H9 (cell line): ENCODE results near the gene LPXN. TPM values are rescaled to one million over a fixed set of nuclear protein-coding genes. Genes with fewer than 3 reads are reported as not detected.

ENCODE experiments used
- DNase-seq: peaks from one replicate; pipeline ENCODE4 v3.0.0-alpha.2; 2017
- H2AFZ ChIP-seq: one replicate; pipeline ENCODE4 v1.6.1; 2013; ENCODE audit warnings: mild to moderate bottlenecking, low read length, control low read depth, moderate library complexity
- H2AK5ac ChIP-seq: 2 replicates; pipeline ENCODE4 v1.6.1; 2013; ENCODE audit warnings: low read length, control low read depth, mixed read lengths; ENCODE audit not compliant: insufficient read length
- H2BK120ac ChIP-seq: one replicate; pipeline ENCODE4 v1.6.1; 2013; ENCODE audit warnings: low read depth, mild to moderate bottlenecking, low read length, control low read depth, inconsistent platforms; ENCODE audit not compliant: poor library complexity, severe bottlenecking
- H2BK12ac ChIP-seq: 2 replicates; pipeline ENCODE4 v1.6.1; 2013; ENCODE audit warnings: low read length, control low read depth, mixed read lengths, low read depth; ENCODE audit not compliant: insufficient read length
- H2BK15ac ChIP-seq: 2 replicates; pipeline ENCODE4 v1.6.1; 2013; ENCODE audit warnings: low read depth, low read length, control low read depth
- H2BK20ac ChIP-seq: one replicate; pipeline ENCODE4 v1.6.1; 2013; ENCODE audit warnings: low read depth, mild to moderate bottlenecking, low read length, control low read depth, inconsistent platforms; ENCODE audit not compliant: poor library complexity, severe bottlenecking
- H2BK5ac ChIP-seq: 2 replicates; pipeline ENCODE4 v1.6.1; 2013; ENCODE audit warnings: low read length, control low read depth, mixed read lengths; ENCODE audit not compliant: insufficient read length
- H3K14ac ChIP-seq: 2 replicates; pipeline ENCODE4 v1.6.1; 2013; ENCODE audit warnings: low read length, control low read depth; ENCODE audit not compliant: insufficient read depth
- H3K18ac ChIP-seq: 2 replicates; pipeline ENCODE4 v1.6.1; 2013; ENCODE audit warnings: low read depth, mild to moderate bottlenecking, mixed read lengths, low read length, control low read depth; ENCODE audit not compliant: insufficient read length
- H3K23ac ChIP-seq: 2 replicates; pipeline ENCODE4 v1.6.1; 2013; ENCODE audit warnings: low read length, control low read depth, mixed read lengths, low read depth; ENCODE audit not compliant: insufficient read length
- H3K23me2 ChIP-seq: 2 replicates; pipeline ENCODE4 v1.6.1; 2013; ENCODE audit warnings: low read depth, mild to moderate bottlenecking, mixed read lengths, low read length, control low read depth; ENCODE audit not compliant: insufficient read length, poor library complexity, severe bottlenecking
- H3K27ac ChIP-seq: 2 replicates; pipeline ENCODE4 v1.5.1; 2013; ENCODE audit warnings: low read length, control low read depth, mixed read lengths, low read depth; ENCODE audit not compliant: insufficient read length
- H3K27me3 ChIP-seq: 2 replicates; pipeline ENCODE4 v1.6.1; 2013; ENCODE audit warnings: low read length, control low read depth, inconsistent platforms; ENCODE audit not compliant: insufficient read depth
- H3K4ac ChIP-seq: 2 replicates; pipeline ENCODE4 v1.6.1; 2013; ENCODE audit warnings: low read depth, mild to moderate bottlenecking, control low read depth, inconsistent platforms, low read length, moderate library complexity
- H3K4me1 ChIP-seq: 2 replicates; pipeline ENCODE4 v1.6.1; 2013; ENCODE audit warnings: low read length, control low read depth, inconsistent platforms; ENCODE audit not compliant: insufficient read depth
- H3K4me2 ChIP-seq: 2 replicates; pipeline ENCODE4 v1.6.1; 2013; ENCODE audit warnings: low read length, control low read depth, mixed read lengths; ENCODE audit not compliant: insufficient read length, insufficient read depth
- H3K56ac ChIP-seq: 2 replicates; pipeline ENCODE4 v1.6.1; 2013; ENCODE audit warnings: low read depth, mild to moderate bottlenecking, mixed read lengths, low read length, control low read depth; ENCODE audit not compliant: insufficient read length
- H3K79me1 ChIP-seq: 2 replicates; pipeline ENCODE4 v1.6.1; 2013; ENCODE audit warnings: low read depth, mild to moderate bottlenecking, moderate library complexity, low read length, control low read depth, inconsistent platforms; ENCODE audit not compliant: insufficient read depth, poor library complexity, severe bottlenecking
- H3K79me2 ChIP-seq: 2 replicates; pipeline ENCODE4 v1.6.1; 2013; ENCODE audit warnings: low read length, control low read depth, inconsistent platforms; ENCODE audit not compliant: insufficient read depth
- H3K9ac ChIP-seq: 2 replicates; pipeline ENCODE4 v1.6.1; 2013; ENCODE audit warnings: low read length, control low read depth, mixed read lengths; ENCODE audit not compliant: insufficient read length; ENCODE audit errors: extremely low read depth
- H3K9me3 ChIP-seq: one replicate; pipeline ENCODE4 v1.6.1; 2013; ENCODE audit warnings: low read depth, low read length, inconsistent platforms; ENCODE audit not compliant: control insufficient read depth
- H3T11ph ChIP-seq: one replicate; pipeline ENCODE4 v1.6.1; 2013; ENCODE audit warnings: mild to moderate bottlenecking, low read length, control low read depth, inconsistent platforms
- H4K20me1 ChIP-seq: one replicate; pipeline ENCODE4 v1.6.1; 2013; ENCODE audit not compliant: control insufficient read depth, insufficient read length, insufficient read depth
- H4K5ac ChIP-seq: 2 replicates; pipeline ENCODE4 v1.6.1; 2013; ENCODE audit warnings: low read depth, mild to moderate bottlenecking, mixed read lengths, low read length, control low read depth; ENCODE audit not compliant: insufficient read length
- H4K8ac ChIP-seq: replicated peaks from 2 replicates; pipeline ENCODE4 v1.6.1; 2013; ENCODE audit warnings: low read length, control low read depth, mixed read lengths, low read depth; ENCODE audit not compliant: insufficient read length
- H4K91ac ChIP-seq: 2 replicates; pipeline ENCODE4 v1.6.1; 2013; ENCODE audit warnings: low read depth, mild to moderate bottlenecking, moderate library complexity, mixed read lengths, low read length, control low read depth; ENCODE audit not compliant: insufficient read length
- H3K27ac Mint-ChIP-seq, 3 experiments: 2 replicates in 2 of 3; 3 replicates in 1 of 3; pipeline ENCODE4 v1.8.0; 2020 to 2021; ENCODE audit warnings: mixed read lengths in 3 of 3, mild to moderate bottlenecking in 1 of 3, moderate library complexity in 1 of 3
- H3K27me3 Mint-ChIP-seq: 2 replicates; pipeline ENCODE4 v1.8.0; 2021; ENCODE audit warnings: low read depth, mild to moderate bottlenecking, moderate library complexity, mixed read lengths
- H3K36me3 Mint-ChIP-seq, 3 experiments: 2 replicates in 2 of 3; 3 replicates in 1 of 3; pipeline ENCODE4 v1.8.0; 2020 to 2021; ENCODE audit warnings: low read depth in 3 of 3, mixed read lengths in 3 of 3; ENCODE audit not compliant: insufficient read depth in 1 of 3
- H3K4me1 Mint-ChIP-seq, 2 experiments: 2 replicates each; pipeline ENCODE4 v1.8.0; 2020; ENCODE audit warnings: mixed read lengths in 2 of 2
- H3K4me3 Mint-ChIP-seq, 2 experiments: 2 replicates in 1 of 2; 3 replicates in 1 of 2; pipeline ENCODE4 v1.8.0; 2020 to 2021; ENCODE audit warnings: mild to moderate bottlenecking in 2 of 2, mixed read lengths in 2 of 2, moderate library complexity in 1 of 2
- H3K9me3 Mint-ChIP-seq, 2 experiments: 2 replicates in 1 of 2; 3 replicates in 1 of 2; pipeline ENCODE4 v1.8.0; 2020; ENCODE audit warnings: mild to moderate bottlenecking in 2 of 2, mixed read lengths in 2 of 2, moderate library complexity in 1 of 2
- CTCF ChIP-seq: fragments of 200-600 bp; sonication (generic); conservative IDR thresholded peaks from 3 replicates; pipeline ENCODE4 v1.8.0; 2021; ENCODE audit warnings: antibody characterized with exemption, mild to moderate bottlenecking
- WGBS: extraction: QIAGEN DNeasy Blood & Tissue Kit; methylation state at CpG from one replicate; pipeline ENCODE4 v1.1.7; 2013; ENCODE audit warnings: missing lambda C conversion rate, low lambda C conversion rate, mixed read lengths; ENCODE audit not compliant: insufficient read length; ENCODE audit errors: extremely low coverage; 5-methylcytosine and 5-hydroxymethylcytosine counted together
- total RNA-seq: library from RNA; stranded (reverse); gene quantifications from 2 replicates; pipeline ENCODE4 v1.2.1, GENCODE V29; 2021

Gene LPXN
- total RNA-seq, 1 experiment from 2014 or later, result 1.4 TPM

- H3K4me1 ChIP-seq, result no peaks in the 10 kb centered on the region
- Mint-ChIP-seq H3K36me3 (peaks cover 9 to 11% (median 10%) of the 10 kb centered on the region in 3 experiments), H3K4me1 (peaks cover 9% of the 10 kb centered on the region in 2 experiments), H3K27me3 (no peaks in the 10 kb centered on the region), H3K4me3 (no peak overlapping the region), H3K27ac (no peak overlapping the region), H3K9me3 (peaks cover 8 to 11% of the 10 kb centered on the region in 2 experiments)
- no peak overlapping the region for H2BK120ac ChIP-seq
- no peak overlapping the region for H3K56ac ChIP-seq
- no peak overlapping the region for H3K18ac ChIP-seq
- H4K5ac ChIP-seq, result no peak overlapping the region
- no peaks in the 10 kb centered on the region for H3K23me2 ChIP-seq
- no peak overlapping the region for H3K4ac ChIP-seq
- H4K8ac ChIP-seq, result no peak overlapping the region
- no peaks in the 10 kb centered on the region for H3K79me2 ChIP-seq
- no peak for DNase-seq
- no peak overlapping the region for H2BK20ac ChIP-seq
- H3K79me1 ChIP-seq, result no peaks in the 10 kb centered on the region
- no peak overlapping the region for H3K9ac ChIP-seq
- no peak overlapping the region for H3K4me2 ChIP-seq
- H4K20me1 ChIP-seq, result no peaks in the 10 kb centered on the region
- no peak overlapping the region for H3T11ph ChIP-seq
- no peaks in the 10 kb centered on the region for H3K9me3 ChIP-seq
- TF ChIP-seq CTCF, result no peak
- H3K27me3 ChIP-seq, result no peaks in the 10 kb centered on the region
- H2BK15ac ChIP-seq, result no peak overlapping the region
- no CpG with 5 or more reads among the region's 6 CpGs for WGBS
- H2AK5ac ChIP-seq, result no peak overlapping the region
- no peak overlapping the region for H3K27ac ChIP-seq
- no peak overlapping the region for H2BK5ac ChIP-seq
- H3K23ac ChIP-seq, result no peak overlapping the region
- H3K14ac ChIP-seq, result no peak overlapping the region
- H2BK12ac ChIP-seq, result no peak overlapping the region
- no peak overlapping the region for H4K91ac ChIP-seq
- H2AFZ ChIP-seq, result no peak overlapping the region
Observed at GRCh38 chr11:58527429-58527828, 48.2 kb downstream of the LPXN start.
